Osteoblast (primary cell): ENCODE measurements around the gene LBHD2. TPM values are rescaled to one million over a fixed set of nuclear protein-coding genes. Genes with fewer than 3 reads are reported as not detected.

Source experiments
- DNase-seq: peaks from one replicate; pipeline ENCODE4 v3.0.0; 2011; ENCODE audit warnings: low spot score, mixed read lengths; ENCODE audit not compliant: insufficient read length; ENCODE audit errors: missing footprints
- H2AFZ ChIP-seq: 2 replicates; pipeline ENCODE4 v1.6.0; 2011; ENCODE audit warnings: mild to moderate bottlenecking, low read length
- H3K27ac ChIP-seq: 2 replicates; pipeline ENCODE4 v1.5.1; 2011; ENCODE audit warnings: mild to moderate bottlenecking, low read depth, low read length, moderate library complexity
- H3K27me3 ChIP-seq: 2 replicates; pipeline ENCODE4 v1.6.0; 2012; ENCODE audit warnings: mild to moderate bottlenecking, control low read depth, inconsistent platforms, low read length, moderate library complexity; ENCODE audit not compliant: insufficient read depth
- H3K36me3 ChIP-seq: 2 replicates; pipeline ENCODE4 v1.5.1; 2011; ENCODE audit warnings: mild to moderate bottlenecking, low read length, control low read depth, moderate library complexity; ENCODE audit not compliant: insufficient read depth
- H3K4me1 ChIP-seq: 2 replicates; pipeline ENCODE4 v1.5.1; 2011; ENCODE audit warnings: mild to moderate bottlenecking, low read length, control low read depth, moderate library complexity; ENCODE audit not compliant: insufficient read depth
- H3K4me2 ChIP-seq: 2 replicates; pipeline ENCODE4 v1.6.0; 2011; ENCODE audit warnings: mild to moderate bottlenecking, low read length; ENCODE audit not compliant: insufficient read depth
- H3K4me3 ChIP-seq: fragments of 200-600 bp; sonication (generic); 3 replicates; pipeline ENCODE4 v1.5.1; 2012; ENCODE audit warnings: mild to moderate bottlenecking, low read length, inconsistent platforms; ENCODE audit not compliant: insufficient read depth
- H3K79me2 ChIP-seq: 2 replicates; pipeline ENCODE4 v1.6.0; 2012; ENCODE audit warnings: mild to moderate bottlenecking, low read length, control low read depth, inconsistent platforms; ENCODE audit not compliant: insufficient read depth
- H3K9me3 ChIP-seq: 2 replicates; pipeline ENCODE4 v1.5.1; 2011; ENCODE audit warnings: low read depth, low read length, control low read depth
- H4K20me1 ChIP-seq: 2 replicates; pipeline ENCODE4 v1.6.0; 2012; ENCODE audit warnings: mild to moderate bottlenecking, low read length, control low read depth; ENCODE audit not compliant: insufficient read depth
- total RNA-seq: library from RNA; depleted of rRNA; stranded (reverse); fragments of >200 nt; gene quantifications from 2 replicates; pipeline ENCODE4 v1.2.3, GENCODE V29; 2012
- TF ChIP-seq, protein P1 (sequence below): IDR thresholded peaks from 2 replicates; pipeline ENCODE4 v1.5.1; 2011; ENCODE audit warnings: mild to moderate bottlenecking, low read depth, low read length, moderate library complexity; ENCODE audit errors: extremely low read depth

LBHD2 gene
- total RNA-seq, 1 donor: not detected

DNA sequence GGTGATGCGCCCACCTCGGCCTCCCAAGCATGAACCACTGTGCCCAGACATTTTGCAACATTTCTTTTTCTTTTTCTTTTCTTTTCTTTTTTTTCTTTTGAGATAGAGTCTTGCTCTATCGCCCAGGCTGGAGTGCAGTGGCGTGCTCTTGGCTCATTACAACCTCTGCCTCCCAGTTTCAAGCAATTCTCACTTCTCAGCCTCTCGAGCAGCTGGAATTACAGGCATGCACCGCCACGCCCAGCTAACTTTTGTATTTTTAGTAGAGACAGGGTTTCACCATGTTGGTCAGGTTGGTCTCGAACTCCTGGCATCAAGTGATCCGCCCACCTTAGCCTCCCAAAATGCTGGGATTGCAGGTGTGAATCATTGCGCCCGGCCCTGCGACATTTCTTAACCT lies 19.0 kb upstream of the LBHD2 start:
- TF ChIP-seq, protein P1, sequence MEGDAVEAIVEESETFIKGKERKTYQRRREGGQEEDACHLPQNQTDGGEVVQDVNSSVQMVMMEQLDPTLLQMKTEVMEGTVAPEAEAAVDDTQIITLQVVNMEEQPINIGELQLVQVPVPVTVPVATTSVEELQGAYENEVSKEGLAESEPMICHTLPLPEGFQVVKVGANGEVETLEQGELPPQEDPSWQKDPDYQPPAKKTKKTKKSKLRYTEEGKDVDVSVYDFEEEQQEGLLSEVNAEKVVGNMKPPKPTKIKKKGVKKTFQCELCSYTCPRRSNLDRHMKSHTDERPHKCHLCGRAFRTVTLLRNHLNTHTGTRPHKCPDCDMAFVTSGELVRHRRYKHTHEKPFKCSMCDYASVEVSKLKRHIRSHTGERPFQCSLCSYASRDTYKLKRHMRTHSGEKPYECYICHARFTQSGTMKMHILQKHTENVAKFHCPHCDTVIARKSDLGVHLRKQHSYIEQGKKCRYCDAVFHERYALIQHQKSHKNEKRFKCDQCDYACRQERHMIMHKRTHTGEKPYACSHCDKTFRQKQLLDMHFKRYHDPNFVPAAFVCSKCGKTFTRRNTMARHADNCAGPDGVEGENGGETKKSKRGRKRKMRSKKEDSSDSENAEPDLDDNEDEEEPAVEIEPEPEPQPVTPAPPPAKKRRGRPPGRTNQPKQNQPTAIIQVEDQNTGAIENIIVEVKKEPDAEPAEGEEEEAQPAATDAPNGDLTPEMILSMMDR: no peak
- Histone ChIP-seq H3K4me2 (no peak overlapping the region), H3K36me3 (no peaks in the 10 kb centered on the region), H3K27me3 (no peaks in the 10 kb centered on the region), H2AFZ (no peak overlapping the region), H3K4me1 (peaks cover 3% of the 10 kb centered on the region), H3K79me2 (no peaks in the 10 kb centered on the region), H3K4me3 (no peak overlapping the region), H3K9me3 (no peaks in the 10 kb centered on the region), H4K20me1 (no peaks in the 10 kb centered on the region), H3K27ac (no peak overlapping the region)
- no peak for DNase-seq

DNA sequence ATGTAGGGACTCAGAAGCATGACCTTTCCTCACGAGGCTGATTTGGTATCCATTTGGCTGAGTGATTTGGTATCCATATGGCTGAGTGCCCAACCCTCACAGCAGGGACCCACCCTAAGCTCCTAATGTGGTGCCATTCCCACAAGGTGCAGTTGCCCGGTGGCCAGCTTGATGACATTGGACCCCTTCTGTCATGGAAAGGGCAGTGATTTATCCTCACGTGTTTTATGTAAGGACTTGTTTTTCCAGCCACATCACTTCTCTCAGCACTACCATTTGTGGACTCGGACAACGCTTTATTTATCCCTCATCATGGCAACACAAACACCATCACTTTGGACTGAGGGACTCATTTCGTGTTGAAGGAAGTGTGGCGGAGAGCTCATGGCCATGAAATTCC lies 18.1 kb upstream of the LBHD2 start:
- Histone ChIP-seq H3K79me2 (no peaks in the 10 kb centered on the region), H2AFZ (no peak overlapping the region), H3K4me2 (no peak overlapping the region), H3K9me3 (no peaks in the 10 kb centered on the region), H4K20me1 (no peaks in the 10 kb centered on the region), H3K4me1 (peaks cover 3% of the 10 kb centered on the region), H3K36me3 (no peaks in the 10 kb centered on the region), H3K27ac (no peak overlapping the region), H3K4me3 (no peak overlapping the region), H3K27me3 (no peaks in the 10 kb centered on the region)
- TF ChIP-seq, protein P1: no peak
- no peak for DNase-seq

DNA sequence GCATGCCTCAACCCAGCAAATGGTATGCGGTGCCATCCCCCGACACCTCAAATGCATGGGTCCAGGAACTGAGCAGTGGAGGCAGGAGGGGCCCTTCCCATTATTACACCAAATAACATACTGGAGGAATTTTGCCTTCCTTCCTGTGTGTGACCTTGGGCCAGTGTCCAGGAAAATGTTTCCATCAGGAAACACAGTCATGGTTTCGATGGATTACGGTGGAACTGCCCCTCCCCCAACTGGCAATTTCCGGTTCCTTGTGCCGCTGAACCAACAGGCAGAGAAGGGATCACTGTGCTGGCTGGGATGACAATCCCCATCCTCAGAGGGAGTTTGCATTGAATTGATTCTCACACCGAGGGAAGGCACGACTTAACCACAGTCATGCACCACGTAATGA lies 17.6 kb upstream of the LBHD2 start:
- Histone ChIP-seq H3K4me2 (no peak overlapping the region), H3K4me3 (no peak overlapping the region), H3K27me3 (no peaks in the 10 kb centered on the region), H3K27ac (no peak overlapping the region), H2AFZ (no peak overlapping the region), H3K79me2 (no peaks in the 10 kb centered on the region), H3K9me3 (no peaks in the 10 kb centered on the region), H4K20me1 (no peaks in the 10 kb centered on the region), H3K4me1 (peaks cover 3% of the 10 kb centered on the region), H3K36me3 (no peaks in the 10 kb centered on the region)
- no peak for DNase-seq
- TF ChIP-seq, protein P1: no peak

DNA sequence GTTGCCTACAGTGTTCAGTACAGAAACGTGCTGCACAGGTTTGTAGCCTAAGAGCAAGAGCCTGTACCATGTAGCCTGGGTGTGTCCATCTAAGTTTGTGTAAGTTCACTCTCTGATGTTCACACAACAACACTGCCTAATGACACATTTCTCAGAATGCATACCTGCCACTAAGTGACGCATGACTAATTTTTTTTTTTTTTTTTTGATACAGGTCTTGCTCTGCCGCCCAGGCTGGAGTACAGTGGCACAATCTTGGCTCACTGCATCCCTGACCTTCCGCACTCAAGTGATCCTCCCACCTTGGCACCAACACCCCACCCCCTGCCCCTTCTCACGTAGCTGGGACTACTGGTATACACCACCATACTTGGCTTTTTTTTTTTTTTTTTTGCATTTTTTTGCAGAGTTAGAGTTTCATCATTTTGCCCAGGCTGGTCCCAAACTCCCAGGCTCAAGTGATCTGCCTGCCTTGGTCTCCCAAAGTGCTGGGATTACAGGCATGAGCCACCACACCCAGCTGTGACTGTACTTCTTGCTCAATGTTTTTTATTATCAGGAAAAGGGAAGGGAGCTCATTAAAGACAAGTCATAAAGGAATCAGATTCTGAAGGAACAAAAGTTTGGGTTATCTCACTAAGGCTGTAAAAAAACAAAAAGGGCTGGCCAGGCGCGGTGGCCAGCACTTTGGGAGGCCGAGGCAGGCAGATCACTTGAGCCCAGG lies 16.6 kb upstream of the LBHD2 start:
- DNase-seq: peak; percentile 93
- Histone ChIP-seq H3K9me3 (no peaks in the 10 kb centered on the region), H3K27ac (no peak overlapping the region), H3K27me3 (no peaks in the 10 kb centered on the region), H3K36me3 (no peaks in the 10 kb centered on the region), H3K4me3 (no peak overlapping the region), H4K20me1 (no peaks in the 10 kb centered on the region), H2AFZ (no peak overlapping the region), H3K4me1 (peaks cover 3% of the 10 kb centered on the region), H3K79me2 (no peaks in the 10 kb centered on the region), H3K4me2 (no peak overlapping the region)
- TF ChIP-seq, protein P1: no peak
